Skin epidermis (tissue), 12 donors: ENCODE results near the gene PRKRA.
"Not testable (repeated sequence)": the region's sequence is repeated elsewhere in the genome, so short reads cannot be mapped to it uniquely, and the experiment has no call there.

Source experiments
- H3K27ac ChIP-seq, 21 experiments: fragments of 200-600 bp; sonication (generic) in 11 of 21; one replicate each; pipeline ENCODE4 v1.5.0; 2020; ENCODE audit warnings: mild to moderate bottlenecking in 3 of 21, inconsistent platforms in 2 of 21, moderate library complexity in 2 of 21
- H3K4me3 ChIP-seq, 7 experiments: fragments of 200-600 bp; sonication (generic) in 2 of 7; one replicate each; pipeline ENCODE4 v1.5.0; 2020; ENCODE audit warnings: inconsistent platforms in 2 of 7, mild to moderate bottlenecking in 2 of 7, moderate library complexity in 1 of 7

PRKRA gene

DNA sequence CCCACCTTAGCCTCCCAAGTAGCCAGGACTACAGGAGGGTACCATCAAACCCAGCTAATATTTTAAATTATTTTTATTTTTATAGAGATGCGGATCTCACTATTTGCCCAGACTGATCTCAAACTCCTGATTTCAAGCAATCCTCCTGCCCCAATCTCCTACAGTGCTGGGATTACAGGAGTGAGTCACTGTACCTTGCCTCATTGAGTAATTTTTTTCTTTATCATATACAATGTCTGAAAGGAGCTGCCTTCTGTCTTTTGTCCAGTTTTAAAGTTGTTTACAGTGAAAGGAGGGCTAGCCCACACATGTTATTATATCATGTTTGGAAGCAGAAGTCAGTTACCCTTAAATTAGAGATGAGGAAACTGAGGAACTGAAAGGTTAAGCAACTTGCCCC lies 32.5 kb downstream of the PRKRA start:
- H3K27ac ChIP-seq, result no peak overlapping the region
- H3K4me3 ChIP-seq, result no peak overlapping the region

DNA sequence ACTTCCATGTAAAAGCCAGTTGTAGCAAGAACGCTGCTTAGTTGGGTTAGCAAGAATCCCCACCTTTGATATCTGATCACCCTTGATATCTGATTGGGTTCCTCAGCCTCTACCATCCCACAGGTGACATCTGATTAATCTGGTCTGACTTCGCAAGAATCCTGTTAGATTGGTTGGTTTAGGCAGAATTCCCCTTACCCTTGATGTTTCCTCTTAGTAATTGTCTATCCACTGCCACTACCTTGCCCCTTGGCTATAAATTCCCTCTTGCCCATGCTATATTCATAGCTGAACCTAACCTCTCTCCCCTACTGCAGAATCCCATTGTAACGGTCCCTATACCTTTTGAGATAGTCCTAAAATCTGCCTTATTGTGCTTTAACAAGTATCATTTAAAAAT lies 33.1 kb downstream of the PRKRA start:
- H3K4me3 ChIP-seq, result no peak overlapping the region

DNA sequence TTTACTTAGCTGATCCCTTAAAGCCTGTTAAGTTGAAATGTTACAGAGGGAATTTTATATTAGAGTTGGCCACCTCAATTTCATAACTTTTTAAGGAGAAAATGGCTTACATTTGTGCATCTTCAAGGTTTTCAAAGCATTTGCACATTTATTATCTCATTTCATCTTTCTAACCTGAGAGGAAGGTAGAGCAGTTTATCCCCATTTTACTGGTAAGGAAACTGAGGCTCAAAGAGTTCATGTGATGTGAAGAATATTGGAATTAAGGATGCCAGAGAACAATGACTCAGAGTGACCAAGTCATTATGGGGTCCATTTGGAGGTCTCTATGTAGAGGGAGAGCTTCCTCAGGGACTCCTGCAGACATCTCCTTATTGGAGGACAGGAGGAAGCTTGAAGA lies 35.0 kb downstream of the PRKRA start:
- no peak overlapping the region for H3K27ac ChIP-seq
- H3K4me3 ChIP-seq, result no peak overlapping the region

More for the DNA sequence above, 33.1 kb downstream of the PRKRA start:
- no peak overlapping the region for H3K27ac ChIP-seq

GRCh38 chr2:178414266-178415247 lies 36.4 kb downstream of the PRKRA start:
- H3K4me3 ChIP-seq, result peak overlapping the region; percentile 37 to 81 (median 49)

GRCh38 chr2:178413472-178414265 lies 37.3 kb downstream of the PRKRA start:
- H3K4me3 ChIP-seq, result peak overlapping the region; percentile 37 to 81 (median 49)
- H3K27ac ChIP-seq, result peak overlapping the region; percentile 54 to 99 (median 94)

More at GRCh38 chr2:178414266-178415247, 36.4 kb downstream of the PRKRA start:
- H3K27ac ChIP-seq, result peak overlapping the region in 20 of 21 experiments; percentile 81 to 99 (median 94)

- not testable (repeated sequence) for H3K4me3 ChIP-seq, H3K27ac ChIP-seq
These were observed 38.5 kb downstream of the PRKRA start for GRCh38 chr2:178412453-178412852.

DNA sequence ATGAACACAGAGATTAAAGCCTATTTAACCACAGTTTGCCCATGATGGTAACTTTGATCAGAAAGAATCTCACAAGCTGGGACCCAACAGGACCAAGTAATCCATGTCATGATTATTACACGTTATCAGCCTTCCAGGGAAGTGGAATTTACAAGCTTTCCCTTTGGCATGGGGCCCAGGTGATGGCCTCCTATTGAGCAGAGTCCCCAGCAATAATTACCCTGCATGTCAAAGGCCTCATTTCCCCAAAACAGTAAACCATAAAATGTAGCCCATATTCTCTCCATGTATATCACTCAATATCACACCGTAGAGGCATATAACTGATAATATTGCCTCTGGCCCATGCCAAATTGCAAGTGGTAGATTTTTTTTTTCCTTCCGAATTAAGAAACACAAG lies 38.9 kb downstream of the PRKRA start:
- no peak overlapping the region for H3K27ac ChIP-seq
- no peak overlapping the region for H3K4me3 ChIP-seq

DNA sequence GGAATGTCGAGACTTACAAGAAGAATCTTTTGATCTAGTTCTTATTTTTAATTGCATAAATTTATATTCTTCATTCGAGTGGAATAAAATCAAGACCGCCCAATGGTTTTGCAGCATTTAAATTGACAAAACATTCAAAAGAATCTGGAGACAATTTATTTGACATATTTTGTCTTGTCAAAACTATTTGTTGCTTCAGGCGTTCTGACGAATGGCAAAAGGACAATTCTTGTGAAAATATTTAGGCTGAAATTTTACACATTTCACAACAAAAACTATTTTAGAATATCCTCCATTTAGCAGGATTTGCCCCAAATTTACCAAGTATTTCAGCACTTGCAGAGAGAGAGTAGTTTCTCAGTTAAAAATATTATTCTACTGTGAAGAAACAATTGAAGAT lies 41.7 kb downstream of the PRKRA start:
- Histone ChIP-seq H3K4me3 (no peak overlapping the region), H3K27ac (no peak overlapping the region)

GRCh38 chr2:178404368-178404767 lies 46.6 kb downstream of the PRKRA start:
- peak overlapping the region in 1 of 21 experiments; percentile 21 for H3K27ac ChIP-seq
- H3K4me3 ChIP-seq, result no peak overlapping the region

GRCh38 chr2:178403671-178404306 lies 47.2 kb downstream of the PRKRA start:
- H3K4me3 ChIP-seq, result no peak overlapping the region
- H3K27ac ChIP-seq, result peak overlapping the region in 2 of 21 experiments; percentile 21 to 22

GRCh38 chr2:178401994-178402437 lies 49.0 kb downstream of the PRKRA start:
- no peak overlapping the region for H3K27ac ChIP-seq
- H3K4me3 ChIP-seq, result no peak overlapping the region

DNA sequence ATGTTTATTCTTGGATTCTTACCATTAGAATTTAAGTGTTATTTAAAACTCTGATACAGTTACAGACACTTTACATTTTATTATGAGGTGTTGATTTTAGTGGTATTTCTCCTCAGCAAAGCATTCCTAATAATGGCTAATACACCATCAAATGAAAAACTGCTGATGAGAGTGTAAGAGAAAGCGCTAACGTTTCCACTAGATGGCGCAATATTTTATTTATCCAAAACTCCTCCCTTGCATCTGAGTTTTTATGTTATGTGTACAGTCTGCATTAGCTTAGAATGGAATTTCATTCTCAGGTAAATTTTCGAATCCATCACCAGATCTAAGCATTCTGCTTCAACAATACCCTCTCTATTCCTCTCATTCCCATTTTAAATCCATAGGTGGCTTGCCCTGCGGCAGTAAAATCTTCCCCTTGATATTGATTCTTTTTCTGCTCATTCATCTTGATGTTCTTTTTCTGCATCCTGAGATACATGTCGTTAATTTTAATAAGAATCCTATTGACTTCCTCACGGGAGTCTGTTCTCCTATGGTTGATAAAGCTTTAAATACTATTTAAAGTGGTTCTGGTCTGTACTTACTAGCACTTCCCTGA lies 53.9 kb downstream of the PRKRA start:
- no peak overlapping the region for H3K27ac ChIP-seq
- no peak overlapping the region for H3K4me3 ChIP-seq

DNA sequence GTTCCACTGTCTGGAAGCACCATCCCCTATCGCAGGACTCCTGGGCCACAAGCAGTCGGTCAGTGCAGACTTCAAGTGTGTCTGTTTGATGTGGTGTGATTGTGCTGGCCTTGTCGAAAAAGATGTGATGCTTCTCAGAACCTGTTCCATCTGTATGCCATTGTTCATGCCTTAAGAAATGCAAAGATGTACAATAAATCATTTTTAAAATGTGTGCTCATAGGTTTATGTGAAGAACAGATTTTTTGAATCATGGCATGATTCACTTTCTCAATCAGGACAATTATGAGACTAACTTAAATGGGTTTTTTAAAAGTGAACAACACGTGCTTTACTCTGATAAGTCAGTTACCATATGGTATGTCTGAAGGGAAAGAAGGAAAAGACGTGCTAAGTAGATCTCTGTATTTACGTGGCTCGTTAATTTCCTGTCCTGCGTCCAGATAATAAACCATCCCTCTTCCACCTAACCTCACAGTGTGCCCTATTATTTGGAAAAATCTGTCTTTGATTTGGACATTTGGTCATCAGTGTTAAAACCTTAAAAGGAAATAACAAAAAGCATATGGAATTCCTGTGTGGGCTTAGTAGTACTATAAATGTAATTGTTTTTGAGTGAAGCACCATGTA lies 54.9 kb downstream of the PRKRA start:
- H3K27ac ChIP-seq, result no peak overlapping the region
- no peak overlapping the region for H3K4me3 ChIP-seq

DNA sequence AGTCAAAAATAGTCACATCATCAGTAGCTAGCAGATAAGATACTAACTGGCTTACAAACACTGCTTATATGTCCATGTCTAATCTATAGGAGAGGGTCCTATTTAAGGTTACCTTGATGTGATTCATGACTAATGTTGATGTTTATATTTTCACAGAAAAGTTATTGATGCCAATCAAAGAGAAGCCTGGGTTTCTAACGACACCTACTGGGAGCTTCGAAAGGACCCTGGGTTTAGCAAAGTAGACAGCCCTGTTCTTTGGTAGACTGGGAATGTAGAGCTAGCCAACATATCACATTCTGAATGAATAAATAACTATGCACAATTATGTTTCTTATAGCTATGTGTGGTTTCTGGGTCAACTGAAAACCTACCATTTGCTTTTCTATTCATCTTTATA lies 55.7 kb downstream of the PRKRA start:
- H3K27ac ChIP-seq, result no peak overlapping the region

GRCh38 chr2:178394859-178395258 lies 56.1 kb downstream of the PRKRA start:
- no peak overlapping the region for H3K4me3 ChIP-seq
- H3K27ac ChIP-seq, result no peak overlapping the region

More for the DNA sequence above, 55.7 kb downstream of the PRKRA start:
- no peak overlapping the region for H3K4me3 ChIP-seq

DNA sequence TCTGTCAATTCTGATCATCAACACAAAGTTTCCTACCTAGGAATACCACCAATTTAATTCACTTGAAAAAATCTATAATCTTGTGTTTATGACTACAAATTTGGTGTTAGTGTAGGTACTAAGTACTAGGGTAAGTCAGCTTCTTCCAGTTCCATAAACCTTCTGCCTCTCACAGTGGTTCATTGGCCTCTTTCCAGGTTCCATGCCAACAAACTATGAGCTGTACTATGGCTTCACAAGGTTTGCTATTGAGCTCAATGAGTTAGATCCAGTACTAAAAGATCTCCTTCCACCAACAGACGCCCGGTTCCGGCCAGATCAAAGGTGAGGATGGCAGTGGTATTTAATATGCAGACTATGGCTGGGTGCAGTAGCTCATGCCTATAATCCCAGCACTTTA lies 58.8 kb downstream of the PRKRA start:
- no peak overlapping the region for H3K27ac ChIP-seq
- no peak overlapping the region for H3K4me3 ChIP-seq

- no peak overlapping the region for H3K4me3 ChIP-seq
- H3K27ac ChIP-seq, result no peak overlapping the region
These were observed 59.3 kb downstream of the PRKRA start for GRCh38 chr2:178391701-178392100.

DNA sequence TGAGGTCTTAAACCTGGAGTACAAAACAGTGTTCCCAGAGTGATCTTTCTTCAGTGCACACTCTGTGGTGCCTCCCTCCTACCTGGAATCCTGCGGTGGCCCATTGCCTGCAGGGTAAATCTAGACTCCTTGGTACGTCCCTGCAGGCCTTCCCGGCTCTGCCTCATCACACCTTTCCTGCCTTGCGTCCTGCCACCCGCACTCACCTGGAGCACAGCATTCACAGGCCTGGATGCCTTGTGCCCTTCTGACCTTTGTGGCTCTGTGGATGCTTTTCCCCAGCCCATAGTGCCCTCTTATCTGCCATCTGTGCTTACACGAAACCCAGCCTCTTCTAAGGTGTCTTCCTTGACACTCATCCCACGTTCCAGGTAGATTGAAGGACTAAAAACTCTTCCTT lies 62.7 kb downstream of the PRKRA start:
- Histone ChIP-seq H3K27ac (no peak overlapping the region), H3K4me3 (no peak overlapping the region)

GRCh38 chr2:178386986-178387597 lies 63.9 kb downstream of the PRKRA start:
- H3K27ac ChIP-seq, result no peak overlapping the region

More at GRCh38 chr2:178386986-178387597, 63.9 kb downstream of the PRKRA start:
- no peak overlapping the region for H3K4me3 ChIP-seq
